Endothelial cell of umbilical vein (primary cell): Measurements from ENCODE around the gene INTS6. TPM values are rescaled to one million over a fixed set of nuclear protein-coding genes. Genes with fewer than 3 reads are reported as not detected.

ENCODE experiments used
- BruUV-seq: library from RNA; stranded (reverse); fragments of 400-500 nt; replicated peaks from 2 replicates; lab custom pipeline; 2021; lab: Mats Ljungman, UMichigan
- CTCF ChIA-PET: fragments of 300-600, 350-600 bp; sonication (Branson Sonifier 250); formaldehyde crosslinking; loops from one replicate; lab custom pipeline; 2021; ENCODE audit warnings: antibody characterized with exemption, inconsistent platforms; lab: Charles Lee
- POLR2A ChIA-PET: fragments of 300-600, 350-600 bp; sonication (Branson Sonifier 250); formaldehyde crosslinking; loops from one replicate; lab custom pipeline; 2021; ENCODE audit warnings: antibody characterized with exemption, inconsistent platforms; lab: Charles Lee
- DNase-seq: peaks from one replicate; pipeline ENCODE4 v3.0.0-alpha.2; 2011; ENCODE audit warnings: low read depth, low spot score
- FAIRE-seq: peaks from 2 replicates; lab custom pipeline; 2011; peaks lifted over from hg19 to GRCh38; lab: Jason Lieb, UNC
- H2AFZ ChIP-seq: 2 replicates; pipeline ENCODE4 v1.6.0; 2012; ENCODE audit warnings: low read depth, low read length, control low read depth, inconsistent platforms
- H3K27ac ChIP-seq: 2 replicates; pipeline ENCODE4 v1.5.1; 2011; ENCODE audit warnings: low read depth, mild to moderate bottlenecking, control low read depth, low read length, moderate library complexity; ENCODE audit not compliant: insufficient read depth
- H3K27me3 ChIP-seq, 2 experiments: 2 replicates each; pipeline versions ENCODE4 v1.6.0 to v1.6.1; 2011; ENCODE audit warnings: low read length in 2 of 2, mixed read lengths in 1 of 2; ENCODE audit not compliant: control insufficient read depth in 2 of 2, insufficient read depth in 2 of 2
- H3K36me3 ChIP-seq, 2 experiments: 2 replicates in 1 of 2; 3 replicates in 1 of 2; pipeline ENCODE4 v1.5.1; 2011; ENCODE audit warnings: low read length in 2 of 2, mild to moderate bottlenecking in 1 of 2, moderate library complexity in 1 of 2; ENCODE audit not compliant: control insufficient read depth in 2 of 2, insufficient read depth in 2 of 2; ENCODE audit errors: extremely low read depth in 1 of 2
- H3K4me1 ChIP-seq: 3 replicates; pipeline ENCODE4 v1.5.1; 2011; ENCODE audit warnings: mild to moderate bottlenecking, low read length; ENCODE audit not compliant: control insufficient read depth, insufficient read depth; ENCODE audit errors: extremely low read depth
- H3K4me2 ChIP-seq: 2 replicates; pipeline ENCODE4 v1.6.1; 2011; ENCODE audit warnings: low read length, control low read depth, mixed read lengths; ENCODE audit not compliant: insufficient read depth
- H3K4me3 ChIP-seq, 3 experiments: fragments of 200-600 bp in 1 of 3; sonication (generic), shearing (Covaris generic) in 1 of 3; replicated peaks in 1 of 3; 2 replicates each; pipeline ENCODE4 v1.5.1; 2011 to 2016; ENCODE audit warnings: control low read depth in 3 of 3, low read length in 3 of 3, mild to moderate bottlenecking in 2 of 3, inconsistent platforms in 1 of 3, low read depth in 1 of 3, moderate library complexity in 1 of 3; ENCODE audit not compliant: insufficient read depth in 1 of 3
- H3K79me2 ChIP-seq: 2 replicates; pipeline ENCODE4 v1.6.0; 2012; ENCODE audit warnings: low read length, inconsistent platforms; ENCODE audit not compliant: control insufficient read depth, insufficient read depth
- H3K9ac ChIP-seq: replicated peaks from 2 replicates; pipeline ENCODE3; 2011; ENCODE audit warnings: low read length, control low read depth; ENCODE audit not compliant: insufficient read depth; ENCODE audit errors: extremely low read depth
- H3K9me1 ChIP-seq: replicated peaks from 3 replicates; pipeline ENCODE4 v1.6.0; 2011; ENCODE audit warnings: mild to moderate bottlenecking, low read length; ENCODE audit not compliant: control insufficient read depth, insufficient read depth; ENCODE audit errors: extremely low read depth
- H3K9me3 ChIP-seq: replicated peaks from 2 replicates; pipeline ENCODE4 v1.5.1; 2012; ENCODE audit warnings: low read length, inconsistent platforms; ENCODE audit not compliant: control insufficient read depth, insufficient read depth
- H4K20me1 ChIP-seq: replicated peaks from 2 replicates; pipeline ENCODE3; 2011; ENCODE audit warnings: mild to moderate bottlenecking, low read length; ENCODE audit not compliant: control insufficient read depth, insufficient read depth; ENCODE audit errors: extremely low read depth
- CTCF ChIP-seq, 2 donors: IDR thresholded peaks; 1 replicate in 1 of 2; 2 replicates in 1 of 2; pipeline ENCODE4 v1.5.1; 2011; ENCODE audit warnings: low read length in 2 of 2, mild to moderate bottlenecking in 2 of 2, moderate library complexity in 2 of 2, control low read depth in 1 of 2, inconsistent platforms in 1 of 2, low read depth in 1 of 2; ENCODE audit not compliant: insufficient read depth in 1 of 2; ENCODE audit errors: extremely low read depth in 1 of 2
- EZH2 ChIP-seq: IDR thresholded peaks from 2 replicates; pipeline ENCODE4 v1.6.1; 2012; ENCODE audit warnings: borderline replicate concordance, low read depth, mild to moderate bottlenecking, moderate library complexity, low read length, inconsistent platforms; ENCODE audit not compliant: severe bottlenecking
- FOS ChIP-seq: IDR thresholded peaks from 2 replicates; pipeline ENCODE4 v1.6.1; 2011; ENCODE audit warnings: mild to moderate bottlenecking, low read length, moderate library complexity, borderline replicate concordance; ENCODE audit not compliant: insufficient read depth
- GATA2 ChIP-seq: IDR thresholded peaks from 2 replicates; pipeline ENCODE4 v1.7.0; 2011; ENCODE audit warnings: low read depth, mild to moderate bottlenecking, moderate library complexity, mixed read lengths, low read length; ENCODE audit not compliant: insufficient read length, insufficient read depth
- JUN ChIP-seq: IDR thresholded peaks from 2 replicates; pipeline ENCODE4 v1.6.1; 2011; ENCODE audit warnings: borderline replicate concordance, low read depth; ENCODE audit not compliant: insufficient read length, insufficient read depth
- MAX ChIP-seq: IDR thresholded peaks from 2 replicates; pipeline ENCODE4 v1.6.1; 2011; ENCODE audit not compliant: insufficient read depth, insufficient read length
- MYC ChIP-seq: IDR thresholded peaks from one replicate; pipeline ENCODE4 v1.6.1; 2011; ENCODE audit warnings: mild to moderate bottlenecking, low read depth, low read length
- POLR2A ChIP-seq: IDR thresholded peaks from 2 replicates; pipeline ENCODE4 v1.6.1; 2012; ENCODE audit warnings: low read depth, mild to moderate bottlenecking, control low read depth, low read length
- POLR2AphosphoS5 ChIP-seq: IDR thresholded peaks from 2 replicates; pipeline ENCODE4 v1.6.1; 2012; ENCODE audit warnings: low read depth, mild to moderate bottlenecking, control low read depth, low read length, moderate library complexity; ENCODE audit not compliant: insufficient read depth
- dilution Hi-C: fragments of 300-500 bp; cut with MboI; formaldehyde crosslinking; loops from one replicate; pipeline ENCODE4 v1.15.0; 2019; ENCODE audit warnings: low sequenced_read_pairs; ENCODE audit not compliant: extremely low pct_ligation_motif_present
- intact Hi-C: fragments of 100-400 bp; cut with micrococcal nuclease; formaldehyde crosslinking; loops from one replicate; pipeline ENCODE4 v1.10.0; 2022
- polyA plus RNA-seq, 4 experiments: library from polyadenylated mRNA; depleted of rRNA in 3 of 4; stranded (reverse) in 3 of 4; unstranded in 1 of 4; fragments of >200 nt; gene quantifications; 2 replicates each; pipeline versions ENCODE4 v1.2.1 to v1.2.3, GENCODE V29; 2011 to 2012; ENCODE audit warnings: missing spikeins in 1 of 4
- total RNA-seq: library from RNA; stranded (reverse); gene quantifications from 2 replicates; pipeline ENCODE4 v1.2.3, GENCODE V29; 2021

Gene INTS6
- total and polyA plus RNA-seq, 2 donors (not counting 3 experiments of a cell fraction or from before 2014, with no cell fraction given) = 9.5 to 45.4 TPM

DNA sequence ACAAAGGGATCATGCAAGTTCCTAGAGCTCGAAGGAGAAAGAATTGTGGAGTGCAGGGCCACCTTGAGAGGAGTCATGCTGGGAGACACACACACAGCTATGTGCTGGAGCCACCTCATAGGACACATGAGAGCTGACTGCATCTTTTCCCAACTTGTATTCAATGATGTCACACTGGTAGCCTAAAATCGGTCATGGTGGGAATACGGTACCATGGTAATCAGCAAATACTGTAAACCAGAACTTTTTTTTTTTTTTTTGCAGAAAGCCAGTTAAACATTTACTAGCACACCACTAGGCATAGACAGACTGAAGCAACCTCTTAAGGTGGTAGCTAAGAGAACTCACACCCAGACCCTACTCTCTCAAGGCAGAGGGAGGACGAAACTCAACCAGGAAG, 47.0 kb upstream of the INTS6 start:
- no peaks in the 10 kb centered on the region for H4K20me1 ChIP-seq
- H2AFZ ChIP-seq = no peak overlapping the region
- no peaks in the 10 kb centered on the region for H3K9me3 ChIP-seq
- dilution Hi-C loops (no loop called here), intact Hi-C loops (no loop called here)
- peaks cover 3 to 12% of the 10 kb centered on the region in 2 experiments for H3K27me3 ChIP-seq
- CTCF ChIA-PET = no interaction called here
- FAIRE-seq = no peak
- no peak overlapping the region for H3K4me2 ChIP-seq
- TF ChIP-seq POLR2A (no peak), MAX (no peak), FOS (no peak), JUN (no peak), CTCF (IDR thresholded peaks at IDR 0.05; ENCODE audit: extremely low read depth in 1 of 2, insufficient read depth in 1 of 2, low read depth in 1 of 2, low read length in 2 of 2) (no peak), MYC (no peak), EZH2 (no peak), POLR2AphosphoS5 (no peak), GATA2 (no peak)
- no peaks in the 10 kb centered on the region for H3K9me1 ChIP-seq
- BruUV-seq = no TSS peak
- H3K4me3 ChIP-seq = no peak overlapping the region
- DNase-seq = no peak
- no peaks in the 10 kb centered on the region for H3K79me2 ChIP-seq
- H3K36me3 ChIP-seq = no peaks in the 10 kb centered on the region
- POLR2A ChIA-PET = no interaction called here
- no peak overlapping the region for H3K27ac ChIP-seq
- no peak overlapping the region for H3K9ac ChIP-seq
- H3K4me1 ChIP-seq = no peaks in the 10 kb centered on the region
